T-helper 17 cell (primary cell): ENCODE measurements around the gene CERS3. TPM values are rescaled to one million over a fixed set of nuclear protein-coding genes. Genes with fewer than 3 reads are reported as not detected.

Experiments
- ATAC-seq: fragments of 150-1000 bp; cut with Tn5 transposase; 2 replicates; pipeline ENCODE4 v1.10.0; 2021; ENCODE audit warnings: mild to moderate bottlenecking, moderate library complexity
- DNase-seq, 3 donors: peaks; one replicate each; pipeline versions ENCODE4 v3.0.0 to v3.0.0-alpha.2; 2020 to 2021
- H3K9me3 ChIP-seq: one replicate; pipeline ENCODE4 v1.7.0; 2013; ENCODE audit warnings: low read length, mild to moderate bottlenecking; ENCODE audit not compliant: control insufficient read depth, poor library complexity, severe bottlenecking
- H3K27ac Mint-ChIP-seq: one replicate; pipeline ENCODE4 v1.8.0; 2022; ENCODE audit warnings: mild to moderate bottlenecking, moderate library complexity, mixed read lengths
- H3K27me3 Mint-ChIP-seq: one replicate; pipeline ENCODE4 v1.8.0; 2022; ENCODE audit warnings: mixed read lengths
- H3K36me3 Mint-ChIP-seq: one replicate; pipeline ENCODE4 v1.8.0; 2022; ENCODE audit warnings: low read depth, mixed read lengths
- H3K4me1 Mint-ChIP-seq: one replicate; pipeline ENCODE4 v1.8.0; 2022; ENCODE audit warnings: mild to moderate bottlenecking, mixed read lengths
- H3K4me3 Mint-ChIP-seq: one replicate; pipeline ENCODE4 v1.8.0; 2022; ENCODE audit warnings: mild to moderate bottlenecking, moderate library complexity, mixed read lengths
- total RNA-seq, 4 donors: library from RNA in 2 of 4; stranded (reverse) in 2 of 4; gene quantifications; one replicate each; pipeline ENCODE4 v1.2.3 and lab custom pipeline; 2022 to 2026

CERS3 gene
- total RNA-seq, 2 donors from 2014 or later: 2.0 to 2.8 TPM

- peaks cover 2% of the 10 kb centered on the region for H3K36me3 Mint-ChIP-seq
- DNase-seq (no peak), ATAC-seq (peak; percentile 35)
- H3K4me3 Mint-ChIP-seq: peak overlapping the region; percentile 49
- peak overlapping the region; percentile 76 for H3K27ac Mint-ChIP-seq
- H3K4me1 Mint-ChIP-seq: peaks cover 13% of the 10 kb centered on the region
- H3K9me3 ChIP-seq: no peaks in the 10 kb centered on the region
- H3K27me3 Mint-ChIP-seq: no peaks in the 10 kb centered on the region
Measured at GRCh38 chr15:100520132-100520921, 8.4 kb downstream of the CERS3 start.

DNA sequence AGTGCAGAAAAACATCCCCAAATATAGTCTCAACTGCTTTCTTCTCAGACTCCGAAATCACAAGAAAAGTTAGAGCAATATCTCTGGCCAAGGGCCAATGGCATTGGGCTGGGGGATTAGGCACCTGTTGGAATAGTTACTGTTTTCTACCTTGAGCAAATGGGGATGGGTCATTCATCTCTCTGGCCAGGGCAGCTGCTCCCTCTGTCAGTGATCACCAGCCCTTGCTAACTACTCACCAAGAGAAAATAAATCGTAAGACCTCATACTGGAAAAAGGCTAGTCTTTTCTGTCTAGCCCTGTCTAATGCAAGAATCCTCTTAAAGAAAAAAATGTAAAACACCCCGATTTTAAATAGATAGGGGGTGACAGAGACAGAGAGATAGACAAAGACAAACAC is 10.9 kb downstream of the CERS3 start:
- peaks cover 2% of the 10 kb centered on the region for H3K36me3 Mint-ChIP-seq
- no peaks in the 10 kb centered on the region for H3K9me3 ChIP-seq
- H3K27me3 Mint-ChIP-seq: no peaks in the 10 kb centered on the region
- ATAC-seq: no peak
- no peak for DNase-seq
- H3K27ac Mint-ChIP-seq: peak overlapping the region; percentile 24
- H3K4me3 Mint-ChIP-seq: no peak overlapping the region
- H3K4me1 Mint-ChIP-seq: peaks cover 13% of the 10 kb centered on the region

DNA sequence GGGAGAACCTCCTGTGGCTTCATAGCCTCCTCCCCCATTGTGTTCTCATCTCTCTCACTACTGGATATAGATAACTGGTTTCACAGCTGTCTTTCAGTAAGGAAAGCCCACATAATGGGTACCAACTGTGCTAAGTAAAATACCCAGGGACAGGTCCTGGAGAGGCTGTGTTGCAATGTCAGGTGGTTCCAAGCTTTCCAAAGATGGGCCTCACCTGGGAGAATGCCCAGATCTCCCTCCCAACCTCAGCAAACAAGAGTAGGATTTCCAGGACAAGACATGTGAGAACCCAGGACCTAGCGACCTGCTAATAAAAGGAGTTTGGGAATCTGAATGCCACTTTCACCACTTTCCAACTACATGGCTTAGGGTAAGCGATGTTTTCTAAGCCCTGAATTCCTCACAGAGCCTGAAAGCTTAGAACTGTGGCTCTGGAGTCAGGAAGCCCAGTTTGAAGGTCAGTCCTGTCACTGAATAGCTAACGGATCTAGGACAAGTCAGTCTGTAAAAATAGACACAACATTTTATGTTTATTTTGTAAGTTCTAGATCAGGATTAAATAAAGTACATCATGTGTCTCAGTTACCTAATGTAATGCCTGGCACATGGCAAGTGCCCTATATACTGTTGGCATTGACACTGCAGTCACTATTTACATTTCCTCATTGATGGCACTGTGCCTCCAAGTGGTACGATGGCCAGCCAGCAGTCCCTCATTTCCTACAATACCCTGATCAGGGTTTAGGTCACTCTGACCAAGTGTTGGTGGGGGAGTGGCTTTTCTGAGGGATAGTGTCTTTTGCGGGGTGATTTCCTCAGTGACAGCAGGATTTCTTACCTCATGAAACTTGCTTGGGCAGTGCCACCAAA is 11.9 kb downstream of the CERS3 start:
- ATAC-seq (no peak), DNase-seq (no peak)
- H3K36me3 Mint-ChIP-seq: peaks cover 2% of the 10 kb centered on the region
- no peak overlapping the region for H3K4me3 Mint-ChIP-seq
- H3K4me1 Mint-ChIP-seq: peaks cover 11% of the 10 kb centered on the region
- no peaks in the 10 kb centered on the region for H3K27me3 Mint-ChIP-seq
- no peaks in the 10 kb centered on the region for H3K9me3 ChIP-seq
- no peak overlapping the region for H3K27ac Mint-ChIP-seq

- peaks cover 4% of the 10 kb centered on the region for H3K4me1 Mint-ChIP-seq
- no peaks in the 10 kb centered on the region for H3K27me3 Mint-ChIP-seq
- no peaks in the 10 kb centered on the region for H3K9me3 ChIP-seq
- H3K4me3 Mint-ChIP-seq: no peak overlapping the region
- peaks cover 2% of the 10 kb centered on the region for H3K36me3 Mint-ChIP-seq
- no peak for ATAC-seq
- no peak for DNase-seq
- no peak overlapping the region for H3K27ac Mint-ChIP-seq
Measured at GRCh38 chr15:100515758-100516157, 13.0 kb downstream of the CERS3 start.

- no peaks in the 10 kb centered on the region for H3K9me3 ChIP-seq
- Mint-ChIP-seq H3K27ac (no peak overlapping the region), H3K27me3 (no peaks in the 10 kb centered on the region), H3K4me1 (no peaks in the 10 kb centered on the region), H3K36me3 (peaks cover 7% of the 10 kb centered on the region), H3K4me3 (no peak overlapping the region)
- no peak for DNase-seq
- ATAC-seq: no peak
Measured at GRCh38 chr15:100508641-100509300, 20.0 kb downstream of the CERS3 start.

DNA sequence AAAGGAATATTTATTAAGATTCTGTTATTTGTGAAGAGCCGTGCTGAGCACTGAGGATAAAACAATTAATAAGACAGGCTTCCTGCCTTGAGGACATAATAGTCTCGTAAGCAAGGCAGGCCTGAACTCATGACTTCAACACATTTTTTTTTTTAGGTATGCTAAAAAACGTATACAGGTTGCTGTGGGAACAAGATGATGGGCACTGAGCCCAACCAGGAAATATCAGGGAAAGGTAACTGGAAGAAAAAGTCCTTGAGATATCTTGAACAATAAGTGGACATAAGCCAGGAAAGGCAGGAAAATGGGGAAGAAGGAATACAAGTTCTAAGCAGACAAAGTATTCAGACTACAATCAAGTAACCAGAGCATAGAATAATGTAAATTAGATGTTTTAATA is 26.1 kb downstream of the CERS3 start:
- no peak overlapping the region for H3K4me3 Mint-ChIP-seq
- peaks cover 2% of the 10 kb centered on the region for H3K4me1 Mint-ChIP-seq
- H3K36me3 Mint-ChIP-seq: peaks cover 8% of the 10 kb centered on the region
- no peaks in the 10 kb centered on the region for H3K9me3 ChIP-seq
- ATAC-seq (no peak), DNase-seq (no peak)
- no peak overlapping the region for H3K27ac Mint-ChIP-seq
- peaks cover 4% of the 10 kb centered on the region for H3K27me3 Mint-ChIP-seq

- Mint-ChIP-seq H3K27me3 (peaks cover 9% of the 10 kb centered on the region), H3K36me3 (peaks cover 8% of the 10 kb centered on the region), H3K4me3 (no peak overlapping the region), H3K27ac (no peak overlapping the region), H3K4me1 (peaks cover 2% of the 10 kb centered on the region)
- ATAC-seq (no peak), DNase-seq (no peak)
- H3K9me3 ChIP-seq: no peaks in the 10 kb centered on the region
Measured at GRCh38 chr15:100501117-100501516, 27.6 kb downstream of the CERS3 start.

DNA sequence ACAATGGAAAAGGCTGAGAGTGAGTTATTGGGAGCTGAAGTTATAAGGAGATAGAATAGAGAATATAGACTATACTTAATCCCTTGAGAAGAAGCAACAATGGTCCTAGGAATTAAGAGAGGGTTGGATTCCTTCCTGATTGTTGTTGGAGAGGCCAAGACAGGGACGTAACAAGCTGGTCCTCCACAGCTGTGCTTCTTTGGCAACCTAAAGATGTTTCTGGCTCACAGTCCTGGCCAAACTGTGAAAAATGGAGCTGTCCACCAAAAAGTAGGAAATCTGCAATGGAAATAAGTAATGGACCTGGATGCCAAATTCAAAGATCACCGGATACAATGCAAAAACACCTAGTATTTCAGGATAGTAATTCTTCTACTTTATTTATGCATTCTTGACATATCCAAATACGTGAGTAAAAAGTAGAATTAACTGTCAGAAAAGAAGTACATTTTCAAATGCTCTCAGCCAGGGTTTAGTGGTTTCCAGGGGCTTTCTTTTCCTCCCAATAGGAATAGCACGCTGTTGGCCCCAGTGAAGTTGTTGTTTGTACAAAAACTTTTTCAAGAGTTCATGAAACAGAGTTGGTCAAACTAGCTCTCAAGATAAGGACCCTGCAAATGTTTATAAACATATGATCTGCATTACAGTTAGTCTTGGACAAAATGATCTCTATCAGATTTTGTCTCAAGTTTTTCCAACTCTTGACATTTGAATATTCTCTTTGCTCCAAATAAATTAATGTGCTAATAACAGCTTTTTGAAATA is 28.3 kb downstream of the CERS3 start:
- H3K27me3 Mint-ChIP-seq: peaks cover 9% of the 10 kb centered on the region
- peaks cover 2% of the 10 kb centered on the region for H3K4me1 Mint-ChIP-seq
- H3K36me3 Mint-ChIP-seq: peaks cover 5% of the 10 kb centered on the region
- no peak overlapping the region for H3K27ac Mint-ChIP-seq
- DNase-seq (no peak), ATAC-seq (no peak)
- no peaks in the 10 kb centered on the region for H3K9me3 ChIP-seq
- no peak overlapping the region for H3K4me3 Mint-ChIP-seq

DNA sequence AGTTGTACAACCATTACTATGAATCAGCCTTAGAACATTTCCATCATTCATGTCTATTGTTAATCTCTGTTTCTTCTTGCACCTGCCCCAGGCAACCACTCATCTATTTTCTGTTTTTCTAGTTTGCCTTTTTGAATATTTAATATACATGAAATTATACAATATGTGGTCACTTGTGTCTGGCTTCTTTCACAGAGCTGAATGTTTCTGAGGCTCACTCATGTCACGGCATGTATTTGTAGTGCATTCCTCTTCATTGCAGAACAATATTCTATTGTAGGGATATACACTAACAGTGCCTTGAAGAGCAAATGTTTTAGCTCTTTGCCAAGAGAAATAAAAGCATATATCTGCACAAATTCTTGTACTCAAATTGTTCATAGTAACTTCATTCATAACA is 32.9 kb downstream of the CERS3 start:
- DNase-seq: no peak
- H3K9me3 ChIP-seq: no peaks in the 10 kb centered on the region
- no peak overlapping the region for H3K27ac Mint-ChIP-seq
- ATAC-seq: no peak
- peaks cover 2% of the 10 kb centered on the region for H3K36me3 Mint-ChIP-seq
- peaks cover 9% of the 10 kb centered on the region for H3K27me3 Mint-ChIP-seq
- no peak overlapping the region for H3K4me3 Mint-ChIP-seq
- H3K4me1 Mint-ChIP-seq: no peaks in the 10 kb centered on the region

GRCh38 chr15:100493213-100493612 is 35.5 kb downstream of the CERS3 start:
- H3K9me3 ChIP-seq: no peaks in the 10 kb centered on the region
- no peak overlapping the region for H3K4me3 Mint-ChIP-seq
- peaks cover 9% of the 10 kb centered on the region for H3K27me3 Mint-ChIP-seq
- no peaks in the 10 kb centered on the region for H3K36me3 Mint-ChIP-seq
- no peak for ATAC-seq
- no peak overlapping the region for H3K27ac Mint-ChIP-seq
- no peak for DNase-seq
- no peaks in the 10 kb centered on the region for H3K4me1 Mint-ChIP-seq

DNA sequence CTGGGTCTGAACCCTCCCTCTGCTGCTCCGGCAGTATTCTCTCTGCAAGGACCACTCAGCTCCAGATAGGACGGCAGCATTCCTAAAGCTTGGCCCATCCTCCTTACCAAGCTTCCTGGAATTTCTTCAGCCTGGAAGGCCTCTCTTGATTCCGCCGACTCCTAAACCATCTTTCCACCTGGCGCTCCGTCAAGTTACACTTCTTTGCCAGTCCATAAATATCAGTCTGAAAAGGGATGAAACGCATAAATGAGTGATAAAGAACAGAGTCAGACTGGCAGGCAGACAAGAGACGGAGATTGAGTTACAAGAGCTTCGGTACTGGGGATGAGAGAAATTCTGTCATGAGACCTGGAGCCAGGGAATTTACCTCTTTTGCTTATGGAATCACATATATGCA is 44.3 kb downstream of the CERS3 start:
- ATAC-seq: no peak
- peaks cover 3% of the 10 kb centered on the region for H3K36me3 Mint-ChIP-seq
- H3K4me1 Mint-ChIP-seq: no peaks in the 10 kb centered on the region
- H3K27me3 Mint-ChIP-seq: no peaks in the 10 kb centered on the region
- no peak overlapping the region for H3K27ac Mint-ChIP-seq
- no peak overlapping the region for H3K4me3 Mint-ChIP-seq
- H3K9me3 ChIP-seq: no peaks in the 10 kb centered on the region
- no peak for DNase-seq

- DNase-seq: no peak
- no peak overlapping the region for H3K27ac Mint-ChIP-seq
- ATAC-seq: no peak
- H3K4me3 Mint-ChIP-seq: no peak overlapping the region
- no peaks in the 10 kb centered on the region for H3K4me1 Mint-ChIP-seq
- H3K27me3 Mint-ChIP-seq: no peaks in the 10 kb centered on the region
- no peaks in the 10 kb centered on the region for H3K9me3 ChIP-seq
- peaks cover 6% of the 10 kb centered on the region for H3K36me3 Mint-ChIP-seq
Measured at GRCh38 chr15:100483370-100483769, 45.4 kb downstream of the CERS3 start.

- ATAC-seq: no peak
- no peak overlapping the region for H3K27ac Mint-ChIP-seq
- DNase-seq: no peak
- no peaks in the 10 kb centered on the region for H3K4me1 Mint-ChIP-seq
- H3K9me3 ChIP-seq: peaks cover 2% of the 10 kb centered on the region
- H3K36me3 Mint-ChIP-seq: peaks cover 6% of the 10 kb centered on the region
- H3K27me3 Mint-ChIP-seq: no peaks in the 10 kb centered on the region
- H3K4me3 Mint-ChIP-seq: no peak overlapping the region
Measured at GRCh38 chr15:100476805-100477204, 51.9 kb downstream of the CERS3 start.
